ENCODE data around the gene TRIM2. TPM values are rescaled to one million over a fixed set of nuclear protein-coding genes. Genes with fewer than 3 reads are reported as not detected.

The TRIM2 gene
- total RNA-seq, 1 experiment from 2014 or later: 41.4 TPM

- Histone ChIP-seq H3K9ac (ENCODE audit: low read length) (no peak overlapping the region), H3K4me3 (replicated peaks in 1 of 2; ENCODE audit: low read depth in 1 of 2, low read length in 2 of 2) (peak overlapping the region in 1 of 2 experiments; percentile 4; a peak in 1 of 4 replicates), H3K9me2 (ENCODE audit: insufficient read depth) (no peaks in the 10 kb centered on the region), H3K4me2 (ENCODE audit: low read length) (peak overlapping the region; percentile 58), H3K27ac (ENCODE audit: low read depth, low read length) (peak overlapping the region; percentile 63), H3K9me3 (ENCODE audit: control insufficient read depth in 1 of 2, insufficient read depth in 1 of 2, low read depth in 1 of 2, low read length in 2 of 2) (no peaks in the 10 kb centered on the region), H3K27me3 (ENCODE audit: insufficient read depth, low read length) (no peaks in the 10 kb centered on the region), H4K20me1 (ENCODE audit: insufficient read depth) (no peaks in the 10 kb centered on the region), H3K4me1 (ENCODE audit: control insufficient read depth in 1 of 2, insufficient read depth in 2 of 2, low read length in 2 of 2) (peaks cover 33 to 35% of the 10 kb centered on the region in 2 experiments), H2AFZ (ENCODE audit: low read depth, low read length, poor library complexity, severe bottlenecking) (no peak overlapping the region), H3K36me3 (ENCODE audit: control insufficient read depth in 1 of 2, insufficient read depth in 2 of 2, low read length in 2 of 2) (no peaks in the 10 kb centered on the region), H3K79me2 (ENCODE audit: insufficient read depth, low read length) (no peaks in the 10 kb centered on the region)
- ChIA-PET RAD21 (ENCODE audit: low non-redundant PET in 1 of 2, low total read pairs in 2 of 2, uncharacterized antibody in 2 of 2, unreplicated experiment in 2 of 2) (interaction anchor here in 1 of 2 experiments (1.6 kb wide), 1 partner anchor 30 kb away, joined by 3 read pairs; the partner anchor contains the start of gene TRIM2), POLR2A (no interaction called here), CTCF (no interaction called here)
- ATAC-seq (peak; percentile 79), DNase-seq (ENCODE audit: low read depth, low spot score) (peak; percentile 78)
- intact Hi-C loops (cut with micrococcal nuclease): loop anchor here (2.0 kb wide), 1 partner anchor 85 kb away; no protein-coding TSS in a partner anchor
- BruUV-seq (replicated peaks): no TSS peak
- TF ChIP-seq EGR1 (IDR thresholded peaks at IDR 0.05; ENCODE audit: low read depth) (peak; percentile 39; the same call in 1 of the 2 replicates), EZH2phosphoT487 (IDR thresholded peaks at IDR 0.05; ENCODE audit: borderline replicate concordance) (no peak), ATF3 (IDR thresholded peaks at IDR 0.05) (peak; percentile 33; the same call in 1 of the 2 replicates), CTCF (IDR thresholded peaks at IDR 0.05 in 2 of 3, conservative IDR thresholded peaks at IDR 0.05 in 1 of 3; ENCODE audit: borderline replicate concordance in 1 of 3, insufficient read depth in 1 of 3, low read depth in 2 of 3, low read length in 2 of 3) (no peak), TCF7L2 (IDR thresholded peaks at IDR 0.05; ENCODE audit: borderline replicate concordance, extremely low read depth, insufficient read depth, insufficient read length) (peak; percentile 59), JUND (IDR thresholded peaks at IDR 0.05) (peak; percentile 90), ELF1 (IDR thresholded peaks at IDR 0.05; ENCODE audit: borderline replicate concordance, low read depth) (no peak), CBX3 (IDR thresholded peaks at IDR 0.05; ENCODE audit: low read depth) (peak; percentile 76; the same call in 1 of the 2 replicates), EZH2 (IDR thresholded peaks at IDR 0.05) (no peak), ZFX (IDR thresholded peaks at IDR 0.05) (no peak), ZNF274 (IDR thresholded peaks at IDR 0.05; ENCODE audit: low read depth, low read length) (no peak), POLR2A (IDR thresholded peaks at IDR 0.05; ENCODE audit: borderline replicate concordance, extremely low read depth, insufficient read depth, insufficient read length) (no peak), POLR2AphosphoS5 (IDR thresholded peaks at IDR 0.05; ENCODE audit: low read depth, low read length) (peak; percentile 55), FOSL1 (IDR thresholded peaks at IDR 0.05; ENCODE audit: low read depth) (peak; percentile 90), SP1 (IDR thresholded peaks at IDR 0.05; ENCODE audit: low read depth) (peak; percentile 72; the same call in 1 of the 2 replicates), RAD21 (IDR thresholded peaks at IDR 0.05; ENCODE audit: low read depth) (no peak; the same call in 1 of the 2 replicates), YY1 (IDR thresholded peaks at IDR 0.05; ENCODE audit: extremely low read depth, insufficient replicate concordance, low read depth, low read length) (peak; percentile 40), MAX (IDR thresholded peaks at IDR 0.05) (peak; percentile 64; the same call in 1 of the 2 replicates), CEBPB (IDR thresholded peaks at IDR 0.05; ENCODE audit: low read depth) (peak; percentile 99), SIN3A (IDR thresholded peaks at IDR 0.05; ENCODE audit: low read depth) (peak; percentile 75), ZBTB33 (IDR thresholded peaks at IDR 0.05; ENCODE audit: extremely low read depth, insufficient replicate concordance, low read length) (no peak)
These were observed 29.6 kb downstream of the TRIM2 start for GRCh38 chr4:153233761-153234371.

All from HCT116 (cell line).